ENCODE results near the gene IL17RE. TPM values are rescaled to one million over a fixed set of nuclear protein-coding genes. Genes with fewer than 3 reads are reported as not detected.

IL17RE gene
- total and polyA plus RNA-seq, 2 donors (not counting 3 experiments of a cell fraction or from before 2014, with no cell fraction given) = 1.2 to 1.3 TPM

GRCh38 chr3:9949626-9950025 lies 47.0 kb downstream of the IL17RE start:
- H3K79me2 ChIP-seq (ENCODE audit: control insufficient read depth, insufficient read depth, low read length) = no peaks in the 10 kb centered on the region
- H3K27me3 ChIP-seq (ENCODE audit: control insufficient read depth in 2 of 2, insufficient read depth in 2 of 2, low read length in 2 of 2) = no peaks in the 10 kb centered on the region
- TF ChIP-seq CTCF (IDR thresholded peaks at IDR 0.05; ENCODE audit: extremely low read depth in 1 of 2, insufficient read depth in 1 of 2, low read depth in 1 of 2, low read length in 2 of 2) (no peak), POLR2A (IDR thresholded peaks at IDR 0.05; ENCODE audit: low read depth, low read length) (no peak), JUN (IDR thresholded peaks at IDR 0.05; ENCODE audit: borderline replicate concordance, insufficient read depth, insufficient read length, low read depth) (no peak), FOS (IDR thresholded peaks at IDR 0.05; ENCODE audit: borderline replicate concordance, insufficient read depth, low read length) (no peak), MAX (IDR thresholded peaks at IDR 0.05; ENCODE audit: insufficient read depth, insufficient read length) (no peak)
- no peaks in the 10 kb centered on the region for H4K20me1 ChIP-seq (replicated peaks; ENCODE audit: control insufficient read depth, extremely low read depth, insufficient read depth, low read length)
- no TSS peak for BruUV-seq (replicated peaks)
- no peaks in the 10 kb centered on the region for H3K9me3 ChIP-seq (replicated peaks; ENCODE audit: control insufficient read depth, insufficient read depth, low read length)
- no peak overlapping the region for H3K4me3 ChIP-seq (replicated peaks in 1 of 3; ENCODE audit: insufficient read depth in 1 of 3, low read depth in 1 of 3, low read length in 3 of 3)
- H3K36me3 ChIP-seq (ENCODE audit: control insufficient read depth in 2 of 2, extremely low read depth in 1 of 2, insufficient read depth in 2 of 2, low read length in 2 of 2) = no peaks in the 10 kb centered on the region
- H3K9me1 ChIP-seq (replicated peaks; ENCODE audit: control insufficient read depth, extremely low read depth, insufficient read depth, low read length) = no peaks in the 10 kb centered on the region
- H3K9ac ChIP-seq (replicated peaks; ENCODE audit: extremely low read depth, insufficient read depth, low read length) = no peak overlapping the region
- H2AFZ ChIP-seq (ENCODE audit: low read depth, low read length) = no peak overlapping the region
- H3K4me1 ChIP-seq (ENCODE audit: control insufficient read depth, extremely low read depth, insufficient read depth, low read length) = peaks cover 7% of the 10 kb centered on the region
- ChIA-PET POLR2A (no interaction called here), CTCF (no interaction called here)
- H3K27ac ChIP-seq (ENCODE audit: insufficient read depth, low read depth, low read length) = no peak overlapping the region
- dilution Hi-C loops (cut with MboI; ENCODE audit: extremely low pct_ligation_motif_present, low sequenced_read_pairs) (no loop called here), intact Hi-C loops (cut with micrococcal nuclease) (loop anchor here (5.0 kb wide), 1 partner anchor 373 kb away; the partner anchor contains the start of gene SEC13)
- H3K4me2 ChIP-seq (ENCODE audit: insufficient read depth, low read length) = no peak overlapping the region
- FAIRE-seq = no peak
- no peak for DNase-seq (ENCODE audit: low read depth, low spot score)

- Histone ChIP-seq H3K4me3 (replicated peaks in 1 of 3; ENCODE audit: insufficient read depth in 1 of 3, low read depth in 1 of 3, low read length in 3 of 3) (no peak overlapping the region), H3K27ac (ENCODE audit: insufficient read depth, low read depth, low read length) (no peak overlapping the region), H2AFZ (ENCODE audit: low read depth, low read length) (no peak overlapping the region), H3K27me3 (ENCODE audit: control insufficient read depth in 2 of 2, insufficient read depth in 2 of 2, low read length in 2 of 2) (no peaks in the 10 kb centered on the region), H3K4me2 (ENCODE audit: insufficient read depth, low read length) (no peak overlapping the region), H3K9ac (replicated peaks; ENCODE audit: extremely low read depth, insufficient read depth, low read length) (no peak overlapping the region), H3K4me1 (ENCODE audit: control insufficient read depth, extremely low read depth, insufficient read depth, low read length) (peaks cover 7% of the 10 kb centered on the region), H3K36me3 (ENCODE audit: control insufficient read depth in 2 of 2, extremely low read depth in 1 of 2, insufficient read depth in 2 of 2, low read length in 2 of 2) (no peaks in the 10 kb centered on the region), H3K9me3 (replicated peaks; ENCODE audit: control insufficient read depth, insufficient read depth, low read length) (no peaks in the 10 kb centered on the region), H4K20me1 (replicated peaks; ENCODE audit: control insufficient read depth, extremely low read depth, insufficient read depth, low read length) (no peaks in the 10 kb centered on the region), H3K79me2 (ENCODE audit: control insufficient read depth, insufficient read depth, low read length) (no peaks in the 10 kb centered on the region), H3K9me1 (replicated peaks; ENCODE audit: control insufficient read depth, extremely low read depth, insufficient read depth, low read length) (no peaks in the 10 kb centered on the region)
- dilution Hi-C loops (cut with MboI; ENCODE audit: extremely low pct_ligation_motif_present, low sequenced_read_pairs) = no loop called here
- DNase-seq (ENCODE audit: low read depth, low spot score) (no peak), FAIRE-seq (no peak)
- CTCF ChIA-PET = no interaction called here
- POLR2A ChIA-PET = no interaction called here
- no peak for TF ChIP-seq EZH2 (IDR thresholded peaks at IDR 0.05; ENCODE audit: borderline replicate concordance, low read depth, low read length, severe bottlenecking)
- TF ChIP-seq MYC (IDR thresholded peaks at IDR 0.05; ENCODE audit: low read depth, low read length) = no peak
- TF ChIP-seq JUN (IDR thresholded peaks at IDR 0.05; ENCODE audit: borderline replicate concordance, insufficient read depth, insufficient read length, low read depth) = no peak
- no peak for TF ChIP-seq CTCF (IDR thresholded peaks at IDR 0.05; ENCODE audit: extremely low read depth in 1 of 2, insufficient read depth in 1 of 2, low read depth in 1 of 2, low read length in 2 of 2)
- TF ChIP-seq GATA2 (IDR thresholded peaks at IDR 0.05; ENCODE audit: insufficient read depth, insufficient read length, low read depth, low read length) = no peak
- TF ChIP-seq POLR2A (IDR thresholded peaks at IDR 0.05; ENCODE audit: low read depth, low read length) = no peak
- TF ChIP-seq FOS (IDR thresholded peaks at IDR 0.05; ENCODE audit: borderline replicate concordance, insufficient read depth, low read length) = no peak
- no peak for TF ChIP-seq MAX (IDR thresholded peaks at IDR 0.05; ENCODE audit: insufficient read depth, insufficient read length)
- no peak for TF ChIP-seq POLR2AphosphoS5 (IDR thresholded peaks at IDR 0.05; ENCODE audit: insufficient read depth, low read depth, low read length)
- BruUV-seq (replicated peaks) = no TSS peak
- intact Hi-C loops (cut with micrococcal nuclease) = no loop called here
These were observed 48.5 kb downstream of the IL17RE start for GRCh38 chr3:9951126-9951525.
